K562 (cell line): Measurements from ENCODE around the gene AKAIN1. TPM values are rescaled to one million over a fixed set of nuclear protein-coding genes. Genes with fewer than 3 reads are reported as not detected.

Source experiments
- ATAC-seq: fragments of 200-7000 bp; cut with Tn5 transposase; 3 replicates; pipeline ENCODE4 v1.9.1; 2020; ENCODE audit warnings: moderate library complexity
- BruUV-seq: library from RNA; stranded (reverse); fragments of 400-500 nt; replicated peaks from 2 replicates; lab custom pipeline; 2021; lab: Mats Ljungman, UMichigan
- CTCF ChIA-PET: fragments of 300-600 bp; formaldehyde crosslinking; extraction: SDS; loops from one replicate; lab custom pipeline; 2021; ENCODE audit warnings: low intra/inter-chr PET ratio; lab: Yijun Ruan, JAX
- POLR2A ChIA-PET: fragments of 300-600, 350-650 bp; sonication (Branson Sonifier 250); formaldehyde crosslinking; extraction: SDS; loops from one replicate; lab custom pipeline; 2021; ENCODE audit warnings: antibody characterized with exemption, inconsistent platforms; lab: Yijun Ruan, JAX
- DNase-seq, 4 experiments: peaks; one replicate each; pipeline versions ENCODE4 v3.0.0 to v3.0.0-alpha.2; 2011 to 2018; ENCODE audit warnings: low spot score in 3 of 4, mixed read lengths in 3 of 4; ENCODE audit errors: extremely low read depth in 1 of 4
- FAIRE-seq: peaks from 2 replicates; lab custom pipeline; 2011; peaks lifted over from hg19 to GRCh38; lab: Jason Lieb, UNC
- H2AFZ ChIP-seq: 2 replicates; pipeline ENCODE4 v1.6.0; 2011; ENCODE audit warnings: low read depth, low read length, control low read depth, inconsistent platforms
- H3K27ac ChIP-seq: fragments of 200-600 bp; 3 replicates; pipeline ENCODE4 v1.8.0; 2011; ENCODE audit warnings: low read depth, mild to moderate bottlenecking, control low read depth, inconsistent platforms, low read length, moderate library complexity, mixed read lengths; ENCODE audit errors: extremely low read depth
- H3K27me3 ChIP-seq, 2 experiments: fragments of 300-600 bp in 1 of 2; 2 replicates in 1 of 2; 3 replicates in 1 of 2; pipeline versions ENCODE4 v1.6.0 to v1.8.0; 2011; ENCODE audit warnings: inconsistent platforms in 2 of 2, low read length in 2 of 2, mild to moderate bottlenecking in 1 of 2, mixed read lengths in 1 of 2, moderate library complexity in 1 of 2; ENCODE audit not compliant: control insufficient read depth in 2 of 2, insufficient read depth in 2 of 2
- H3K36me3 ChIP-seq: fragments of 300-600 bp; 3 replicates; pipeline ENCODE4 v1.8.0; 2011; ENCODE audit warnings: mild to moderate bottlenecking, low read length, inconsistent platforms; ENCODE audit not compliant: control insufficient read depth, insufficient read depth
- H3K4me1 ChIP-seq, 2 experiments: fragments of 200-600 bp in 1 of 2; replicated peaks in 1 of 2; 2 replicates in 1 of 2; 3 replicates in 1 of 2; pipeline versions ENCODE4 v1.5.1 to v1.8.0; 2011; ENCODE audit warnings: inconsistent platforms in 2 of 2, low read length in 2 of 2, mild to moderate bottlenecking in 1 of 2, mixed read lengths in 1 of 2, moderate library complexity in 1 of 2; ENCODE audit not compliant: control insufficient read depth in 2 of 2, insufficient read depth in 2 of 2
- H3K4me2 ChIP-seq: 2 replicates; pipeline ENCODE4 v1.6.1; 2011; ENCODE audit warnings: low read length, control low read depth, inconsistent platforms, mixed read lengths; ENCODE audit not compliant: insufficient read depth
- H3K4me3 ChIP-seq: fragments of 200-600 bp; sonication (generic), shearing (Covaris generic); 2 replicates; pipeline ENCODE4 v1.5.1; 2016; ENCODE audit warnings: control low read depth, inconsistent platforms
- H3K79me2 ChIP-seq: fragments of 200-600 bp; 3 replicates; pipeline ENCODE4 v1.8.0; 2011; ENCODE audit warnings: low read length, inconsistent platforms; ENCODE audit not compliant: control insufficient read depth, insufficient read depth
- H3K9ac ChIP-seq, 2 experiments: 2 replicates each; pipeline versions ENCODE4 v1.6.0 to v1.6.1; 2011; ENCODE audit warnings: low read depth in 2 of 2, low read length in 2 of 2, control low read depth in 1 of 2, inconsistent platforms in 1 of 2, mild to moderate bottlenecking in 1 of 2, mixed read lengths in 1 of 2; ENCODE audit not compliant: insufficient read depth in 1 of 2
- H3K9me1 ChIP-seq: one replicate; pipeline ENCODE4 v1.6.0; 2011; ENCODE audit warnings: inconsistent platforms, mild to moderate bottlenecking, low read length, moderate library complexity; ENCODE audit not compliant: control insufficient read depth, insufficient read depth
- H3K9me3 ChIP-seq: replicated peaks from 2 replicates; pipeline ENCODE4 v1.5.1; 2011; ENCODE audit warnings: low read depth, low read length, inconsistent platforms; ENCODE audit not compliant: control insufficient read depth, insufficient read depth
- H4K20me1 ChIP-seq: replicated peaks from 2 replicates; pipeline ENCODE4 v1.6.1; 2011; ENCODE audit warnings: low read length, inconsistent platforms, mixed read lengths; ENCODE audit not compliant: control insufficient read depth, insufficient read depth
- BACH1 ChIP-seq: fragments of 200-800 bp; sonication (Bioruptor generic); IDR thresholded peaks from 2 replicates; pipeline ENCODE4 v1.6.1; 2016; ENCODE audit warnings: missing genetic modification characterization, missing compliant biosample characterization
- ELF1 ChIP-seq: fragments of 200-800 bp; sonication (Bioruptor generic); IDR thresholded peaks from 2 replicates; pipeline ENCODE4 v1.6.1; 2016; ENCODE audit warnings: missing genetic modification characterization, missing compliant biosample characterization
- ETV5 ChIP-seq: sonication (generic); formaldehyde crosslinking; IDR thresholded peaks from 2 replicates; pipeline ENCODE4 v1.4.0; 2020; ENCODE audit warnings: low read depth, mild to moderate bottlenecking, missing genetic modification reagents
- GATAD2B ChIP-seq: fragments of 450-650 bp; IDR thresholded peaks from 2 replicates; pipeline ENCODE4 v1.6.1; 2017; ENCODE audit warnings: mild to moderate bottlenecking, borderline replicate concordance
- HSF4 ChIP-seq: fragments of 250-450 bp; sonication (Bioruptor Pico); IDR thresholded peaks from 2 replicates; pipeline ENCODE4 v2.1.2; 2022; ENCODE audit warnings: mild to moderate bottlenecking, moderate library complexity, borderline replicate concordance
- MAFG ChIP-seq: fragments of 450-650 bp; conservative IDR thresholded peaks from 2 replicates; pipeline ENCODE4 v1.6.1; 2016; ENCODE audit warnings: missing genetic modification characterization, missing compliant biosample characterization
- STAT5B ChIP-seq: fragments of 250-450 bp; sonication (Bioruptor Pico); IDR thresholded peaks from 2 replicates; pipeline ENCODE4 v1.8.0; 2021; ENCODE audit warnings: mild to moderate bottlenecking, inconsistent platforms
- TBP ChIP-seq: optimal IDR thresholded peaks from 2 replicates; pipeline ENCODE3; 2011; ENCODE audit warnings: low read depth, low read length, improper control_type of control experiment
- ZFP36 ChIP-seq: fragments of 150-350 bp; IDR thresholded peaks from 2 replicates; pipeline ENCODE4 v1.6.1; 2018; ENCODE audit warnings: low read length, low read depth; ENCODE audit not compliant: partially characterized antibody
- ZNF175 ChIP-seq: fragments of 200-800 bp; sonication (Bioruptor generic); IDR thresholded peaks from 2 replicates; pipeline ENCODE4 v1.6.1; 2016; ENCODE audit warnings: low read depth, mild to moderate bottlenecking, missing genetic modification characterization, missing compliant biosample characterization
- ZNF184 ChIP-seq: sonication (generic); formaldehyde crosslinking; IDR thresholded peaks from 2 replicates; pipeline ENCODE4 v1.5.0; 2020; ENCODE audit warnings: missing genetic modification reagents
- ZNF830 ChIP-seq: fragments of 250-450 bp; sonication (Bioruptor Pico); IDR thresholded peaks from 2 replicates; pipeline ENCODE4 v1.5.0; 2021; ENCODE audit warnings: mild to moderate bottlenecking
- WGBS: fragments of 100-300 bp; shearing (Covaris generic); methylation state at CpG from one replicate; pipeline ENCODE4 v1.1.6; 2016; ENCODE audit warnings: low coverage, mixed read lengths; ENCODE audit not compliant: insufficient coverage; ENCODE audit errors: missing lambda C conversion rate; 5-methylcytosine and 5-hydroxymethylcytosine counted together
- in situ Hi-C: fragments of 300-500 bp; cut with MboI; formaldehyde crosslinking; loops from 4 replicates; pipeline ENCODE4 v1.15.0; 2018; ENCODE audit warnings: inconsistent platforms, mixed read lengths
- intact Hi-C: fragments of 100-400 bp; cut with micrococcal nuclease; formaldehyde crosslinking; loops from 2 replicates; pipeline ENCODE4 v1.14.2; 2022
- polyA plus RNA-seq, 8 experiments: library from polyadenylated mRNA; depleted of rRNA in 4 of 8; stranded (reverse) in 5 of 8; unstranded in 3 of 8; fragments of >200 nt; fragmentation: Nextera tagmentation in 2 of 8; fragmentation: Illumina TruSeq in 1 of 8; extraction: Ambion mirVana in 2 of 8; extraction: Trizol in 1 of 8; gene quantifications; 2 replicates each; pipeline versions ENCODE4 v1.2.1 to v1.2.3, GENCODE V29; 2011 to 2014; ENCODE audit warnings: inconsistent platforms in 1 of 8, missing spikeins in 1 of 8
- total RNA-seq, 7 experiments: library from RNA; depleted of rRNA in 6 of 7; stranded (reverse); fragments of >200 nt in 6 of 7; fragmentation: Illumina TruSeq in 2 of 7; extraction: Trizol in 2 of 7; gene quantifications; 2 replicates each; pipeline versions ENCODE4 v1.2.1 to v1.2.3, GENCODE V29; 2011 to 2021; ENCODE audit warnings: low replicate concordance in 1 of 7
- TF ChIP-seq, protein P1 (sequence below), 2 experiments: IDR thresholded peaks in 1 of 2; conservative IDR thresholded peaks in 1 of 2; 2 replicates each; pipeline ENCODE4 v1.6.1; 2016; ENCODE audit warnings: low read depth in 2 of 2, mild to moderate bottlenecking in 1 of 2, missing compliant biosample characterization in 1 of 2, missing genetic modification characterization in 1 of 2, moderate library complexity in 1 of 2
- TF ChIP-seq, protein P2 (sequence below): fragments of 200-800 bp; sonication (Bioruptor generic); IDR thresholded peaks from 2 replicates; pipeline ENCODE4 v1.6.1; 2017; ENCODE audit warnings: missing genetic modification characterization, missing compliant biosample characterization
- TF ChIP-seq, protein P3 (sequence below): fragments of 250-450 bp; sonication (Bioruptor Pico); IDR thresholded peaks from 2 replicates; pipeline ENCODE4 v1.8.0; 2021; ENCODE audit warnings: moderate library complexity, mild to moderate bottlenecking, inconsistent platforms

AKAIN1 gene
- total and polyA plus RNA-seq, 9 of the 15 experiments (the other 6 are each of a cell fraction or from before 2014, with no cell fraction given): not detected

DNA sequence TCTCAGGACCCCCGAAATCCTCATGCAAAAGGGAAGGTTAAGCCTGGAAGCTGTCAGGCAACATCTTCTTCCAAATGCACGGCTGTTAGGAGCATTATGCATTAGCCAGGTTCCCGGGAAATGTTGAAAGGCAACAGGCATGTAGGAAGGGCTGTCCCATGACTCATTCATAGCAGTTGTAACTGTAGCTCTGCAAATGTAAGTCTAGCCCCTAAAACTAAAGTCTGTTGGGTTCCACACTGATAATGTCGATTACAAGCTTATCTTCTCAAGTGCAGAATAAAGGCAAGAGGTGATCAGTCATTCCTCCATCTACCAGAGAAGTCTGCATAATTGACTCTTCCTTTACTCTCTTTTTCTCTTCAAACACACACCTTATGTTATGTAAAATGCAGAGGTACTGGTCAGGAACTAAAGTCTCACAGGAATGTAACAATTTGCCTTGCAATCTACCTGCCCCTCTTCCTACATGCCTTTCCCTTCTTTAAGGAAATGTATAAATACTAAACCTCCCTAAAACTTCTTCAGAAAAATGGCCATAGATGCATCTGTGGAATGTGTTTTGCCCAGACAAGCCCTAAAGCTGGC lies 99.8 kb downstream of the AKAIN1 start (continued):
- TF ChIP-seq, protein P1, sequence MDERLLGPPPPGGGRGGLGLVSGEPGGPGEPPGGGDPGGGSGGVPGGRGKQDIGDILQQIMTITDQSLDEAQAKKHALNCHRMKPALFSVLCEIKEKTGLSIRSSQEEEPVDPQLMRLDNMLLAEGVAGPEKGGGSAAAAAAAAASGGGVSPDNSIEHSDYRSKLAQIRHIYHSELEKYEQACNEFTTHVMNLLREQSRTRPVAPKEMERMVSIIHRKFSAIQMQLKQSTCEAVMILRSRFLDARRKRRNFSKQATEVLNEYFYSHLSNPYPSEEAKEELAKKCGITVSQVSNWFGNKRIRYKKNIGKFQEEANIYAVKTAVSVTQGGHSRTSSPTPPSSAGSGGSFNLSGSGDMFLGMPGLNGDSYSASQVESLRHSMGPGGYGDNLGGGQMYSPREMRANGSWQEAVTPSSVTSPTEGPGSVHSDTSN (CRISPR knock-in tag; IDR thresholded peaks at IDR 0.05; ENCODE audit: low read depth): no peak
- TF ChIP-seq, protein P1 (tag; conservative IDR thresholded peaks at IDR 0.05; ENCODE audit: low read depth): no peak

DNA sequence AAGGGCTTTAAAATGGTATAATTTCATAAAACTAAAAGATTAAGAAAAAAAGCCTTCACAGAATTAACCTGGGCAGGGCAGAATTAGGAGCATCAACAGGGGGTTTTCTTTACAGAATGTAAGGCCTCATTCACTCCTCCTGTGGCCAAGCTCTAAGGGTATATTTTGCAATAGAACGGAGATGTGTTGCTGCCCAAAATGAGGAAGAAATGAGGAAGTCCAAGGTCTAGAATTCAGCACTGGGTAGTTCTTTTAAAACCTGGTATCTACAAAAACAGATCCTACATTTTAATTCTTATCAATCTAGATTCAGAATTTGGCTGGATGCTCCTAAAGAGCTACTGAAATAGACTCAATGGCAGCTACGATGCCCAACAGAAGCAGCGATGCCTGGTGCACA lies 101.8 kb downstream of the AKAIN1 start:
- WGBS: 2% methylated on average over 3 of the region's 3 CpGs
- Histone ChIP-seq H2AFZ (no peak overlapping the region), H3K27ac (no peak overlapping the region), H3K4me3 (no peak overlapping the region), H3K4me2 (no peak overlapping the region), H3K9me1 (no peaks in the 10 kb centered on the region), H3K27me3 (no peaks in the 10 kb centered on the region), H3K9ac (no peak overlapping the region), H3K36me3 (no peaks in the 10 kb centered on the region), H3K9me3 (0 out of 2 replicates have a peak, but pooled peaks cover 2% of the 10 kb centered on the region), H3K79me2 (no peaks in the 10 kb centered on the region), H4K20me1 (no peaks in the 10 kb centered on the region), H3K4me1 (no peaks in the 10 kb centered on the region)
- no TSS peak for BruUV-seq
- ChIA-PET POLR2A (no interaction called here), CTCF (interaction anchor here (0.7 kb wide), 1 partner anchor 1097 kb away, joined by 3 read pairs; no protein-coding TSS in a partner anchor)
- intact Hi-C loops (no loop called here), in situ Hi-C loops (no loop called here)
- no peak for FAIRE-seq
- DNase-seq: no peak
- no peak for ATAC-seq
- TF ChIP-seq ZNF184: no peak
- TF ChIP-seq GATAD2B: no peak
- no peak for TF ChIP-seq TBP
- TF ChIP-seq, protein P2, sequence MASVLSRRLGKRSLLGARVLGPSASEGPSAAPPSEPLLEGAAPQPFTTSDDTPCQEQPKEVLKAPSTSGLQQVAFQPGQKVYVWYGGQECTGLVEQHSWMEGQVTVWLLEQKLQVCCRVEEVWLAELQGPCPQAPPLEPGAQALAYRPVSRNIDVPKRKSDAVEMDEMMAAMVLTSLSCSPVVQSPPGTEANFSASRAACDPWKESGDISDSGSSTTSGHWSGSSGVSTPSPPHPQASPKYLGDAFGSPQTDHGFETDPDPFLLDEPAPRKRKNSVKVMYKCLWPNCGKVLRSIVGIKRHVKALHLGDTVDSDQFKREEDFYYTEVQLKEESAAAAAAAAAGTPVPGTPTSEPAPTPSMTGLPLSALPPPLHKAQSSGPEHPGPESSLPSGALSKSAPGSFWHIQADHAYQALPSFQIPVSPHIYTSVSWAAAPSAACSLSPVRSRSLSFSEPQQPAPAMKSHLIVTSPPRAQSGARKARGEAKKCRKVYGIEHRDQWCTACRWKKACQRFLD (CRISPR knock-in tag): no peak
- TF ChIP-seq STAT5B (CRISPR knock-in tag): no peak
- TF ChIP-seq ZFP36: no peak
- no peak for TF ChIP-seq BACH1 (tag)
- no peak for TF ChIP-seq ELF1 (tag)
- TF ChIP-seq, protein P3, sequence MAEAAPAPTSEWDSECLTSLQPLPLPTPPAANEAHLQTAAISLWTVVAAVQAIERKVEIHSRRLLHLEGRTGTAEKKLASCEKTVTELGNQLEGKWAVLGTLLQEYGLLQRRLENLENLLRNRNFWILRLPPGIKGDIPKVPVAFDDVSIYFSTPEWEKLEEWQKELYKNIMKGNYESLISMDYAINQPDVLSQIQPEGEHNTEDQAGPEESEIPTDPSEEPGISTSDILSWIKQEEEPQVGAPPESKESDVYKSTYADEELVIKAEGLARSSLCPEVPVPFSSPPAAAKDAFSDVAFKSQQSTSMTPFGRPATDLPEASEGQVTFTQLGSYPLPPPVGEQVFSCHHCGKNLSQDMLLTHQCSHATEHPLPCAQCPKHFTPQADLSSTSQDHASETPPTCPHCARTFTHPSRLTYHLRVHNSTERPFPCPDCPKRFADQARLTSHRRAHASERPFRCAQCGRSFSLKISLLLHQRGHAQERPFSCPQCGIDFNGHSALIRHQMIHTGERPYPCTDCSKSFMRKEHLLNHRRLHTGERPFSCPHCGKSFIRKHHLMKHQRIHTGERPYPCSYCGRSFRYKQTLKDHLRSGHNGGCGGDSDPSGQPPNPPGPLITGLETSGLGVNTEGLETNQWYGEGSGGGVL (CRISPR knock-in tag): no peak
- no peak for TF ChIP-seq ETV5 (CRISPR knock-in tag)
- TF ChIP-seq ZNF830 (CRISPR knock-in tag): no peak
- no peak for TF ChIP-seq HSF4 (CRISPR knock-in tag)
- TF ChIP-seq MAFG (tag): no peak
- TF ChIP-seq ZNF175 (CRISPR knock-in tag): no peak
